ENCODE measurements around the gene AMBN. TPM values are rescaled to one million over a fixed set of nuclear protein-coding genes. Genes with fewer than 3 reads are reported as not detected.

The AMBN gene
- total RNA-seq, 3 donors from 2014 or later = not detected

Other genes starting within 250 kb of the AMBN start
- not detected for gene SMR3A, start 231.5 kb upstream of the AMBN start, total RNA-seq
- not detected for gene SMR3B, start 209.1 kb upstream of the AMBN start, total RNA-seq
- gene OPRPN, start 194.3 kb upstream of the AMBN start, total RNA-seq = not detected
- not detected for gene MUC7, start 120.1 kb upstream of the AMBN start, total RNA-seq
- gene AMTN, start 73.7 kb upstream of the AMBN start, total RNA-seq = not detected
- not detected for gene ENAM, start 36.5 kb downstream of the AMBN start, total RNA-seq
- 1 to 10 TPM in 2 of 3 donors, under 1 TPM in 1; 0.58 to 1.4 (median 1.1) TPM for gene JCHAIN, start 74.3 kb downstream of the AMBN start, total RNA-seq
- 10 to 100 TPM; 49.2 to 54.8 (median 51.4) TPM for gene UTP3, start 96.3 kb downstream of the AMBN start, total RNA-seq
- 1 to 10 TPM; 6.3 to 8.0 (median 7.9) TPM for gene RUFY3, start 129.7 kb downstream of the AMBN start, total RNA-seq
- gene GRSF1, start 247.6 kb downstream of the AMBN start, total RNA-seq = 100 to 1,000 TPM in 2 of 3 donors, 10 to 100 TPM in 1; 93.5 to 105 (median 103) TPM

All from activated T-cell treated with anti-CD3 and anti-CD28 coated beads, Interleukin-2, amount 50 U/mL, for 4 hours (primary cell).